ENCODE results near the gene PTBP1.

Gene PTBP1

DNA sequence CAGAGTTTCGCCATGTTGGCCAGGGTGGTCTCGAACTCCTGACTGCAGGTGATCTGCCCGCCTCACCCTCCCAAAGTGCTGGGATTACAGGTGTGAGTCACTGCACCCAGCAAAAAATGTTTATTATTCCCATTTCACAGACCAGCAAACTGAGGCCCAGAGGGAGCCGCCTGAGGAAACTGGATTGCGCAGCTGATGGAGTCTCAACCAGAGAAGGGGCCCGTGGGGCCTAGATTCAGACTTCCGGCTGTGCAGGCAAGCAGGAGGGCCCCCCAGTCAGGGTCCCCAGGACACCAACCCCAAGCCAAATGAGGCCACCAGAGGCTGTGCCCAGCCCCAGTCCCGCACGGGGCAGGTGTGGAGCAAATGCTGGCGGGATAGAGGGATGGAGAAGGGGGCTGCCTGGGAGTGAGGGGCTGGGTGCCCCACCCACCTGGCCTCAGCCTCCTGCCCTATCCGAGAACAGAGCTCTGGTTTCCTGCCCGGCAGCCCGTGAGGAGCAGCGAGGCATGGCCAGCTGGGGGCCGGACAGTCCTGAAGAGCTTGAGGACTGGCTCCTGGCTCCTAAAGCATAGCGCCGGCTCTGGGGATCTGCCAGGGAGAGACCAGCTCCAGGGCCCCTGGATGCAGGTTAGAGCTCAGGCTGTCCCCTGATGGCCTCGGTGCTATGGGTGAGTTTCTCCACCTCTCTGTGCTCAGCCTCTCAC lies 24.4 kb upstream of the PTBP1 start:
- no peak for DNase-seq

DNA sequence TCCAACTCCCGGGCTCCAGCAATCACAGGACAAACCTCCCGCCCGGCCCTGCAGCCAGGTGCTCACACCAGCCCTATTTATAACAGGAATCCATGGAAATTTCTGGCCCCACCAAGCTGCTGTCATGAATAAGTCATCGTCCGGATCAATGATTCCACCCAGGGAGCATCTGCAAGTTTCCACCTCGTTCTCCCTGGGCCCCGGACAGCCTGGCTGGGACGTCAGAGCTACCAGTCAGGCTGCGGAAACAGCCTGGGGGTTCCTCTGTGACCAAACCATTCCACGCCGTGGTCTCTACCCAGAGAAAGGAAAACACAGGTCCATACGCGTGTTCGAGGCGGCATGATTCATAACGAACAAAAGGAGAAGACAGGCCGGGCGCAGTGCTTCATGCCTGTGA lies 20.7 kb upstream of the PTBP1 start:
- no peak for DNase-seq

DNA sequence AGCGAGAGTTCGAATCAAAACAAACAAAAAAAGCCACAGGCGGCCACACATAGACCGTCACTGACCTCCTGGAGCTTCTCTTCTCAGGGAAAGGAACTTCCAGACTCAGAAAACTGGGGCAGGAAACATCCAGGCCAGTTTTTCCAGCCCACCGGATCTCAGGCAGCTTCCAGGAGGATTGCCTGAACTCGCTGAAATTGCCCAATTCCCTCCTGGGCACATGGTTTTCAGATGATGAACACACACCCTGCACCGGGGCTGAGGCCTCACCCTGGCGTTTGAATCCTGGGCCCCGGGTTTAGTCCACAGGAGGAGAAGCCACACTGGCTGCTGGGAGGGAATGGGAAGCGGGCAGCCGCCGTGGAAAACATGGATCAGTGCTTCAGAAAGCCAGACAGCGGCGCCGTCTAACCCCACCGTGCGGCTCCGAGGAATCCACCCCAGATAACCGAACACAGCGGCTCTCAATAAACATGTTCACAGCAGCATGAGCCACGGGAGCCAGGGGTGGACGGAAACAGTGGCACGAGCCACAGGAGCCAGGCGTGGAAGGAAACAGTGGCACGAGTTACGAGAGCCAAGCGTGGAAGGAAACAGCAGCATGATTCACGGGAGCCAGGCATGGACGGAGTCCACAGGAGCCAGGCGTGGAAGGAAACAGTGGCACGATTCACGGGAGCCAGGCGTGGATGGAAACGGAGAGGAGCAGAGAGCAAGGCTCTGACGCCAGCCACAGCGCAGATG lies 18.2 kb upstream of the PTBP1 start:
- DNase-seq = peak in 2 of 3 experiments; percentile 58 to 59

DNA sequence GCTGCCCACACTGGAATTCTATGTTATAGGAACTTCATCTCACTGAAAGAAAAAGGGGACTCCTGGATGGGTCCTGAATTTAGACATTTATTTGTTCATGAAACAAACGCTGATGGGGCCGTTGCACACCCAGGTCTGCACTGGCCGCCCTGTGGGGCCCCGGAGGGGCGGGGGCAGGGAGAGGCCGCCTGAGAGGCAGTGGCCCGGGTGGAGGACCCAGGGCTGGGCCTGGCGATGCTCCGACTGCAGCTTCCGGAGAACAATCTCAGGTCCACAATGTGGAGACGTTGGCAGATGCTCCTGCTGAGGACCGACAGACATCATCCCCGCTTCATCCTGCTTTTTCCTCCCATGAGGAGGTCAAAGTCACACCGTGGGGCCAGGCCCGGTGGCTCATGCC lies 16.3 kb upstream of the PTBP1 start:
- no peak for DNase-seq

DNA sequence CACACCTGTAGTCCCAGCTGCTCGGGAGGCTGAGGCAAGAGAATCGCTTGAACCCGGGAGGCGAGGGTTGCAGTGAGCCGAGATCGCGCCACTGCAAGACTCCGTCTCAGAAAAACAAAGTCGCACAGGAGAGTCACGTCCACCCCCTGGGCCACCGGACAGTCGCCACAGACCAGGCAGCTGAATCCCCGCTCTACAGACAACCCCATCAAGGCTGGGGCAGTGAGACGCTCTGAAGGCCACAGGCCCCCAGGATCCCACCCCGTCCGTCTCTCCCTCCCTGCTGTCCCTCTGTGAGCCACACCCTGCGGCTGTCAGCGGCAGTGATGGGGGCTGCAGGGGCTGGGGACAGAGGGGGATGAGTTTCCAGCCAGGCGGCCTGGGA lies 15.5 kb upstream of the PTBP1 start:
- DNase-seq = no peak

DNA sequence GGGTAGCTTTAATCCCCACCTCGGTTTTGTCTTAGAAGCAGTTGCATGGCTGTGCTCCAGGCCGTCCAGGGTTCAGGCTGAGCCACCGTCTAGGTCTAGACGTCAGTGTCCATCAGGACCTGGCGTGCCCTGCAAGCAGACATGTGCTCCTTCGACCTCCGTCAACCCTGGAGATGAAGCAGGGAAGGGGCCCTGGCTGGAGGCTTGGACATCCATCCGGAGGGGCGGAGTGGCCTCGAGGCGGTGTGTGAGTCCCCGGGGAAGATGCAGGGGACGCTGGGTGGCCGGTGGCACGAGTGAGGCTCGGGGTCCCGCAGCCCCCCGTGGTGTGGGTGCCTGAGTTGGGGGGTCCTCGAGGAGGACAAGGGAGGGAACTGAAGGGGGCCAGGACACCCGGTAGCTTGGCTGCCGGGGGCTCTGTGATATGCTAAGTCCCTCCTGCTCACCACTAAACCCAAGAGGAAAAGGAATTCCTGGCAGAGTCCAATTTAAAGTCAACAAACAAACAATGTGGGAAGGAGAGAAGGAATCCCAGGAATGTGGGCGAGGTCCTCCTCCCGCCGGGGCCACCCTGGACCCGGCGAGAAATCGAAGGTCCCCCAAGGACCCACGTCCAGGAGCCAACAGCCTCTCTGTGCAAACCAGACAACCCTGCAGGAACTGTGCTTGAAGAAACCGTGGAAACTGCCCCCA lies 14.9 kb upstream of the PTBP1 start:
- DNase-seq = no peak

DNA sequence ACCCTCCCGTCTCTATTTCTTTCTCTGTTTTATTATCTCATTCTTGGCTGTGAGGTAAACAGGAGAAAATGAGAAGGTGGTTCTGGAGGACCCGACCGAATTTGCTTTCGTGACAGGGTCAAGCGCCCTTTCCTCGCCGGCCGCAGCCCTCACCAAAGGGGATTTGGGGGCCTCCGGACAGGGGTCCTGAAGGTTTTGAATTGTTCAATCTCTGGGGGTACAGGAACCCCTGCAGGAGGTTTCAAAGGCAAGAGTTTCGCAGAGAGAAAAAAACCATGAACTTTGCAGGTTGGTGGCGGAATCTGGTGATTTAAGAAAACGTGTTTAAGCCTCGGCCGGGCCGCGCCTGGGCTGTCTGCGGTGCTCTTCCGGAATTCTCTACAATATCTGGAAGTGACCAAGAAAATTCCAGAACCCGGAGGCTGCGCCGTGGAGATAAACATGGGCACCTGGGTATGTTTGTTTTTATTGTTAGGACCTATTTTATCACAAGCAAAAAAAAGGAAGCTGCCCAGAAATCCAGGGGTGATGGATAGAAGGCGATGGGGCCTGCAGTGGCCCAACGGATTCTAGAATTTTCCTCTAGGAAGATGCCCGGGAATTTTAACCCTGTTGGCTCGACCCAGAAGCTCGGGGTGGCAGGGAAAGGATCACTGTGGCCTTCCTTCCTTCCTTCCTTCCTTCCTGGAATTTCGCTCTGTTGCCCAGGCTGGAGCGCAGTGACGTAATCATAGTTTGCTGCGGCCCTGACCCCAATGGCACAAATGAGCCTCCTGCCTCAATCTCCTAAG lies 14.2 kb upstream of the PTBP1 start:
- DNase-seq = no peak

DNA sequence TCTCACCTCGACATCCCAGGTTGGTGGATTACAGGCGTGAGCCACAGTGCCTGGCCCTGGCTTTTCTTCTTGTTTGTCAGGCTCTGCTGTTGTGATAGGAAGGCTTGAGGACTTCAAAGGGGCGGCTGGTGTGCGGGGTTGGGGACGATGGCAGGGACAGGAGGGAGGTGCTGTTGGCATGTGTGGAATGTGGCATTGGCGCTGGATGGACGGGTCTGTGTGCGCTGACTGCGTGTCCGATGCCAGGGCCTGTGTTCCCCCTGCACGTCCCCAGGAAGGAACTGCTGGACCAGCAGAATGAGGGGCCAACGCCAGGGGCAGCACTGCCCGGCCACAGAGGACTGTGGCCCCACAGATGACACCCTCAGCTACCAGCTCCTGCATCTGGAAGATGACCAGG lies 12.7 kb upstream of the PTBP1 start:
- no peak for DNase-seq

DNA sequence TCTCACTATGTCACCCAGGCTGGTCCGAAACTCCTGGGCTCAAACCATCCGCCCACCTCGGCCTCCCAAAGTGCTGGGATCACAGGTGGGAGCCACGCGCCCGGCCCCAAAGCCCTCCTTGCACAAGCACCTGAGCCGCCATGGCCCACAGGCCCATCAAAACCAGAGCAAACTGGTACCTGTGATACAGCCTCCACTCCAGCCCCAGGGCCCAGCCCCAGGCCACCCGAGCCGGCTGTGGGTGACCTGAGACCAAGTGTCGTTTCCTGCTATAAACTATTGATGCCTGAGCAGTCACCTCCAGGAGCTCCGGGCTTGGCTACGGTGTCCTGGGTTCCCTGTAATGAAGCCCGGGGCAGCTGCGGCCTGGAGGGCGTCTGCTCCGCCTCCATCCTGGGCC lies 9.7 kb upstream of the PTBP1 start:
- DNase-seq = no peak

DNA sequence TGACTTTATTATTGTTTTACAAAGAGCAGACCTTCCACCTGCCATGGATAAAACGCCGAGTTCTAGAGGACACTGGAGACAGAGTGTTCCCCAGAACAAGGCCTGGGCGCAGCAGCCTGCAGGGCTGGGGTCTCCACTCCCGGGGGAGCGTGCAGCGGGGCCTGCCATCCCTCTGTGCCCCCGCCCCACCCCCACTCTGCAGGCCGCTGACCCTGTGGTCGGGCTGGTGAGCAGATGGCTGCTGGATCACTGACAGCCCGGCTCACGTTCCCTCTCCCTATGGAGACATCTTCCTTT lies 8.6 kb upstream of the PTBP1 start:
- no peak for DNase-seq

DNA sequence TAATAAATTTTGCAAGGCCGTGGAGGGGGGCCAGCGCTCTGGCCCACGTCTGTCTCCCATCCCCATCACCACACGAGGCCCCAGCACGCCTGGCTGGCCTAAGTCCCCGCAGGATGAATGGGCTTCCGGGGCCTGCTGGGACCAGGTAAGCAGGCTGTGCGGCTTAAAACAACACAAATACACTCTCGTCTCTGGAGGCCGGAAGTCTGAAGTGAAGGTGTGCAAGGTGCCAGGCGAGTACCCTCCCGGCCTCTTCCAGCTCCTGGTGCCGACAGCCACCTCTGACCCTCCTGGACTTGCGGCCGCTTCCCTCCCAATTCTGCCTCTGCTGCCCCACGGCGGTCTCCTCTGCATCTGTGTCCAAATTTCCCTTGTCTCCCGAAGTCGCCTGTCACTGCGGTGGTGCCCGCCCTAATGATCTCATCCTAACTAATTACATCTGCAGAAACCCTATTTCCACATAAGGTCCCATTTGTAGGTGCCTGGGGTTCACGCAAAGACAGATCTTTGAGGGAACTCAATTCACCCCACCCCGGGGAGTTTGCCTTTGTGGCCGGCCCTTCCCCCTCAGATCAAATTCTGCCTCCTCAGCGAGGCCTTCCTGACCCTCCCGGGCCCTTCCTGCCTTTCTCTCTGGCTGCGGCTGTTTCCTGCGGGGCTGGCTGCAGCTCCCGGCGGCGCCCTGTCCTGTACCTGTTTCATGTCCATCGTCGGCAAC lies 8.1 kb upstream of the PTBP1 start:
- DNase-seq = no peak

DNA sequence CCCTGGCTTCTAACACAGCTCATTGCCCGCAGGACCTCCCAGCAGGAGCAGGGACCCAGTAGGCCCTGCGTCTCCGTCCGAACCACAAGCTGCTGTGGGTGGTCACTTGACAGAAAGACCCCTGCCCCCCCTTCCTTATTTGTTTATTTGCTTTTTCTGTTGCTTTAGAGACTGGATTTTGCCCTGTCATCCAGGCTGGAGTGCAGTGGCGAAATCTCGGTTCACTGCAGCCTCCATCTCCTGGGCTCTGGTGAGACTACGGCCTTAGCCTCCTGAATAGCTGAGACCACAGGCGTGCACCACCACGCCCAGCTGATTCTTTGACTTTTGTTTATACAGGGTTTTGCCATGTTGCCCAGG lies 7.6 kb upstream of the PTBP1 start:
- DNase-seq = no peak

DNA sequence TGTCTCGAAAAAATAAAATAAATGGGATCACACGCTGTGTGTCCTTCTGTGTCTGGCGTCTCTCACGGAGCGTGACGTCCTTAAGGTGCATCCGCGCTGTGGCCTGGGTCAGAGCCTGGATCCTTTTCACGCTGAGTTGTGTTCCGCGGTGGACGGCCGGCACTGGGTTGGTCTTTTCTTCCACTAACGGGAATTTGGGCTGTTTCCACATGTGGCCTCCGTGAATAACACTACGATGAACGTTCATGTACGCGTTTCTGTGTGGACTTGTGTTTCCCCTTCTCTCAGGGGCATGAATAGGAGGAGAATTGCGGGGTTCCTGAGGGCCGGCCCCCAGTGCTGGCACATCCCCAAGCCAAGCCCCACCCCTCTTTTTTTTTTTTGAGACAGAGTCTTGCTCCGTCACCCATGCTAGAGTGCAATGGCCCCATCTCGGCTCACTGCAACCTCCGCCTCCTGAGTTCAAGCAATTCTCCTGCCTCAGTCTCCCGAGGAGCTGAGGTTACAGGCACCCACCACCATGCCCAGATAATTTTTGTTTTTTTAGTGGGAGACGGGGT lies 6.2 kb upstream of the PTBP1 start:
- no peak for DNase-seq

DNA sequence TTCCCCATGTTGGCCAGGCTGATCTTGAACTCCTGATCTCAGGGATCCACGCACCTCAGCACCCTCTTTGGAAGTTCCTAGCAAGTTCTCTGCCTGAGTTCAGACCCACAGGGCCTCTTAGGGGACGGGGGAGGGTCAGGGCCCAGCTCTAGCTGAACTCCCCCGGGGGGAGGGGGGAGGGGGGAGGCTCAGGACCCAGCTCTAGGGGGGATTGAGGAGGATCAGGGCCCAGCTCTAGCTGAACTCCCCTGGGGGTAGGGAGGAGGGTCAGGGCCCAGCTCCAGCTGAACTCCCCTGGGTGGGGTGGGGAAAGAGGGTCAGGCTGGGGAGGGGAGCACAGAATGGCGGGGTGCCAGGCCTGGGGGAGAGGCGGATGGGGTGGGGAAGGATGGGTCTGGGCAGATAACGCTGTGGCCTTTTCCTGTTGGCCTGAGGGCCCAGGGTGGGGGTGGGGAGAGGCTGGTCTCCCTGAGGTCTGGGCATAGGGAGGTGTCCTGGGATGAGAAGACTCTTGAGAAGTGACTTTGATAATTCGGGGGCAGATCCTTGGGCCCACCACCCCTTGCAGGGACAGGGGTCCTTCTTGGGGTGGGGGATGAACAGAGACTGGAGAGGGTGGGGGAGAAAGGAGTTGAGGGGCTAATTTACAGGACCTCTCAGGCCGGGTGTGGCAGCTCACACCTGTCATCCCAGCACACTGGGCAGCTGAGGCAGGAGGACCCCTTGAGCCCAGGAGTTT lies 5.5 kb upstream of the PTBP1 start:
- no peak for DNase-seq

DNA sequence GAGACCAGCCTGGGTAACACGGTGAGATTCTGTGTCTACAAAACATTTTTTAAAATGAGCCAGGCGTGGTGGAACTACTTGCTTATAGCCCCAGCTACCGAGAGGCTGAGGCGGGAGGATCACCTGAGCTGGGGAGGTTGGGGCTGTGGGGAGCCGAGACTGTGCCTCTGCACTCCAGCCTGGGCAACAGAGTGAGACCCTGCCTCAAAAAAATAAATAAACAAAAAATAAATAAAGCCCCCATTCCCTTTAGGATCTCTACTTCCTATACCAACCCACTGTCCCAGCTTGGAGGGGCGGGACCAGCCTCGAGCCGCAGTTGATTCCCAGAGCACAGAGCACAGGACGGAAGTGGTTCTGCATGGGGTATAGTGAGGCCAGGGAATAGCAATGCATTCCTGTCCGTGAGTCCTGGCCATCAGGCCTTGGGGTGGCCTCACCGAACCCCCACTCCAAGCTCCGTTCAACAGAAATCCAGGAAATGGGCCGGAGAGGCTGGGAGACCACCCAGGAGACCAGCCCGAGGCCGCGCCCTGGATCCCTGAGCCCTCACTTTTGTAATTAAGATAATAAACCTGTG lies 4.9 kb upstream of the PTBP1 start:
- no peak for DNase-seq

DNA sequence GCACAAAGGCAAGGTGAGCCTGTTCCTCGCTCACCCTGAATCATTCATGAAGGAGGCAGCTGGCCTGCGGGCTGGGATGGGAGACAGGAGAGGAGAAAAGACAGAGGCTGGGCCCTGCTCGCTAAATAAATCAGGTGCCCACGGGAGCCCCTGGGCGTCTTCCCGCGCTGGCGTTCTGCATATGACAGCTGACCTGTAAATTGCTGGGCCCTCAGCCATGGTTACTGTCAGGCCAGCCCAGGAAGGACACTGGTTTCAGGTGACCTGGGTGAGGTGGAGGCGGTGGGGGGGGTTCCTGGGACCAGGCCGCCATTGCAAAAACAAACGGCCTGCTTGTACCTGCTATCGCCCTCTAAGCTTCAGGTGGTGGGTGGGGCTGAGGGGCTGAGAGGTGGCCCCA lies 3.4 kb upstream of the PTBP1 start:
- DNase-seq = no peak

DNA sequence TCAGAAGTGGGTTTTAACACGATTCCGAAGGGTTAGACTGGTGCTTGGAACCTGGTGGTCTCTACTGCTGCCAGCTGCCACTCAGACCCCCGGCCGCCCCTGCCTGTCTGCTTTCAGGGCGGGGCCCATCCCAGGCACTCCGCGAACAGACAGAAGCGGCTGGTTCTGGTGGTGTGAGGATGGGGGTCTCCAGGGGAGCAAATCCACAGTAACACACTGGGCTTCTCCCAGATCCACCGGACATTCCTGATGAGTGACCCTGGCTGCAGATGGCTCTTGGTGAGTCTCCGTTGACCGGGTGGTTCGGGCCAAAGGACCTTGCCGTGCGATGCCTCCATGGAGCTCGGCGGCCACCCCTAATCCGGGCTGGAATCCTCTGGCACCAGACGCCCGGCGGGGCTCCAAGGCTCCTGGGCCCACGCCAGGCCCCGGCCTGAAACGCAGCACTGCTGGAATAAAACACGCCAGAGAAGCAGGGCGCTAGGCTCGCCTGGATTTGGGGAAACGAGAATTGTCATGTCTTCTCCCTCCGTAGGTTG lies 2.1 kb upstream of the PTBP1 start:
- no peak for DNase-seq

DNA sequence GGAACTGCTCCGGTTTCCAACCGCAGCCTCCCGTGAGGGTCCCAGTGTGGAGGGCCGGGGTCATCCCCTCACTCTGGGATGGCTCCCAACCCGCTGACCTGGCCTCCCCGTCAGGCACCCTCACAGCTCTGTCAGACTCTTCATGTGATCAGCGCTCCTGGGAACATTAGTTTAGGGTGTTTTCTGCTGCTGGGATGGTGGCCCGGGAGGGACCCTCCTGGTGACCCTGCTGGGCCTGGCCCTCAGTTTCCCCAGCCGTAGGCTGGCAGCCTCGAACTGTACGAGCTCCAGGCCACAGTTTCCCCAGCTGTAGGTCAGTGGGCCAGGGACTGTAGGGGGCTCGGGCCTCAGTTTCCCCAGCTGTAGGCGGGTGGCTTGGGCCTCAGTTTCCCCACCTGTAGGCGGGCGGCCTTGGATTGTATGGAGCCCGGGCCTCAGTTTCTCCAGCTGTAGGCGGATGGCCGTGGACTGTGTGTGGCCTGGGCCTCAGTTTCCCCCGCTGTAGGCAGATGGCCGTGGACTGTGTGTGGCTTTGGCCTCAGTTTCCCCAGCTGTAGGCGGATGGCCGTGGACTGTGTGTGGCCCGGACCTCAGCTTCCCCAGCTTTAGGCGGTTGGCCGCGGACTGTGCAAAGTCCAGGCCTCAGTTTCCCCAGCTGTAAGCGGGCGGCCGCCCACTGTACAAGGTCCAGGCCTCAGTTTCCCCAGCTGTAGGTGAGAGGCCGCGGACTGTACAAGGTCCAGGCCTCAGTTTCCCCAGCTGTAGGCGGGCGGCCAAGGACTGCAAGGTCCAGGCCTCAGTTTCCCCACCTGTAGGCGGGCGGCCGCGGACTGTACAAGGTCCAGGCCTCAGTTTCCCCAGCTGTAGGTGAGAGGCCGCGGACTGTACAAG lies 1.3 kb upstream of the PTBP1 start:
- no peak for DNase-seq

DNA sequence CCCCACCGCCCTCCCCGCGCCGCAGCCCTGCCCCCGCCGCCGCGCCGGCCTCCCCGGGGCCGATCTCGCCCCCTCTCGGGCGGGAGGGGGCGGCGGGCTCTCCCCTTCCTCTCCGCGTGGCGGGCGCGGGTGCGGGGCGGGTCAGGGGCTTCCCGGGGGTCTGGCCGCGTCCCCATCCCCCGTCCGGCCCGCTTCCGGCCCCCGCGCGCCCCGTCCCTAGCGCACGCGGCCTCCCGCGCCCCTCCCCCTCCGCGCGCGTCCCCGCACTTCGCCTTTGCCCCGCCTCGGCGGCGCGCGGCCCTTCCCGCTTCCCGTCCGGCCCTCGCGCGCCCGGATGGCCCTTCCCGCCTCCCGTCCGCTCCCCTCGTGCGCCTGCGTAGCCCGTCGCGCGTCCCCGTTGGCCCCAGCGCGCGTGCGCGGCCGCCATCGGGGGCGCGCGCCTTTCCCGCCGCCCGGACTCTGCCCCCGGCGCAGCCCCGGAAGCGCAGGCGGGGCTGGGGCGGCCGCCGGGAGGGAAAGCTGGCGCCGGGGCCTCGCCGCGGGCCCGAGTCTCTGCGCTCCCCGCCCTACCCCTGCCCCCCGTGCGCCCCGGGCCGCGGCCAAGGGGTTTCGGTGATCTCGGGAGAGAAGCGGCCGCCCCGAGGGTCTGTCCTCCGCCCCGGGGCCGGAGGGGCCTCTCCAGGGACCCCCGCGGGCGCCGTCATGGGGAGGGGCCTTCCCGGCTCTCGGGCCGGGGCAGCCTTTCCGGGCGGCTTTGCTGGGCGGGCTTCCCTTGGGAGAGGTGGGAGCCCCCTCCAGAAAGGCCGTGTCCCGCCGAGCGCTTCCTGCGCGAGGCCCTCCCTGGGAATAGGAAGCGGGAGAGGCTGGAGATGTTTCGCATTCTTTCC lies 519 bp downstream of the PTBP1 start:
- peak; percentile 93 to 97 (median 96) for DNase-seq
